Measurements from ENCODE around the gene CLEC1B. TPM values are rescaled to one million over a fixed set of nuclear protein-coding genes. Genes with fewer than 3 reads are reported as not detected.
"Not testable (repeated sequence)": the region's sequence is repeated elsewhere in the genome, so short reads cannot be mapped to it uniquely, and the experiment has no call there.

Gene CLEC1B
- total RNA-seq, 2 donors from 2014 or later = not detected

- no peaks in the 10 kb centered on the region for H3K9me3 ChIP-seq
- no peaks in the 10 kb centered on the region for H3K36me3 ChIP-seq
- TF ChIP-seq CTCF (IDR thresholded peaks at IDR 0.05) = no peak
- no peak overlapping the region for H3K27ac ChIP-seq
- H3K4me3 ChIP-seq = no peak overlapping the region
- no peak for DNase-seq (ENCODE audit: low spot score)
- H3K4me1 ChIP-seq = no peaks in the 10 kb centered on the region
- no peaks in the 10 kb centered on the region for H3K27me3 ChIP-seq
Measured at GRCh38 chr12:9992296-9992695, 6.6 kb downstream of the CLEC1B start.

- Histone ChIP-seq H3K27ac (no peak overlapping the region), H3K9me3 (no peaks in the 10 kb centered on the region), H3K4me1 (no peaks in the 10 kb centered on the region), H3K27me3 (no peaks in the 10 kb centered on the region), H3K36me3 (no peaks in the 10 kb centered on the region), H3K4me3 (no peak overlapping the region)
- DNase-seq (ENCODE audit: low spot score) = no peak
- no peak for TF ChIP-seq CTCF (IDR thresholded peaks at IDR 0.05)
Measured at GRCh38 chr12:9991876-9992275, 7.0 kb downstream of the CLEC1B start.

- no peak for DNase-seq (ENCODE audit: low spot score)
- H3K9me3 ChIP-seq = no peaks in the 10 kb centered on the region
- H3K36me3 ChIP-seq = no peaks in the 10 kb centered on the region
- no peak overlapping the region for H3K4me3 ChIP-seq
- no peaks in the 10 kb centered on the region for H3K27me3 ChIP-seq
- H3K27ac ChIP-seq = no peak overlapping the region
- no peaks in the 10 kb centered on the region for H3K4me1 ChIP-seq
- no peak for TF ChIP-seq CTCF (IDR thresholded peaks at IDR 0.05)
Measured at GRCh38 chr12:9980126-9980525, 18.8 kb downstream of the CLEC1B start.

GRCh38 chr12:9977916-9978315 lies 21.0 kb downstream of the CLEC1B start:
- Histone ChIP-seq H3K27ac (no peak overlapping the region), H3K27me3 (no peaks in the 10 kb centered on the region), H3K36me3 (no peaks in the 10 kb centered on the region), H3K4me1 (no peaks in the 10 kb centered on the region), H3K4me3 (no peak overlapping the region), H3K9me3 (no peaks in the 10 kb centered on the region)
- TF ChIP-seq CTCF (IDR thresholded peaks at IDR 0.05) = no peak
- no peak for DNase-seq (ENCODE audit: low spot score)

- not testable (repeated sequence) for H3K27me3 ChIP-seq; H3K4me1 ChIP-seq; H3K27ac ChIP-seq; H3K36me3 ChIP-seq; H3K9me3 ChIP-seq; DNase-seq (ENCODE audit: low spot score); H3K4me3 ChIP-seq
Measured at GRCh38 chr12:9976626-9977025, 22.3 kb downstream of the CLEC1B start.

GRCh38 chr12:9975614-9976013 lies 23.3 kb downstream of the CLEC1B start:
- no peak for DNase-seq (ENCODE audit: low spot score)
- Histone ChIP-seq H3K9me3 (no peaks in the 10 kb centered on the region), H3K27me3 (no peaks in the 10 kb centered on the region), H3K36me3 (no peaks in the 10 kb centered on the region), H3K4me1 (no peaks in the 10 kb centered on the region), H3K4me3 (no peak overlapping the region), H3K27ac (no peak overlapping the region)
- no peak for TF ChIP-seq CTCF (IDR thresholded peaks at IDR 0.05)

GRCh38 chr12:9974731-9975130 lies 24.2 kb downstream of the CLEC1B start:
- not testable (repeated sequence) for H3K36me3 ChIP-seq; H3K4me3 ChIP-seq; DNase-seq (ENCODE audit: low spot score); H3K27me3 ChIP-seq; H3K27ac ChIP-seq; H3K9me3 ChIP-seq; H3K4me1 ChIP-seq
